GF-D8 (cell line): ENCODE measurements around the gene YIPF4.
"Not testable (repeated sequence)": the region's sequence is repeated elsewhere in the genome, so short reads cannot be mapped to it uniquely, and the experiment has no call there.

Source experiments
- DNase-seq: peaks from one replicate; lab custom pipeline; 2025; lab: John Stamatoyannopoulos, UW

The YIPF4 gene

DNA sequence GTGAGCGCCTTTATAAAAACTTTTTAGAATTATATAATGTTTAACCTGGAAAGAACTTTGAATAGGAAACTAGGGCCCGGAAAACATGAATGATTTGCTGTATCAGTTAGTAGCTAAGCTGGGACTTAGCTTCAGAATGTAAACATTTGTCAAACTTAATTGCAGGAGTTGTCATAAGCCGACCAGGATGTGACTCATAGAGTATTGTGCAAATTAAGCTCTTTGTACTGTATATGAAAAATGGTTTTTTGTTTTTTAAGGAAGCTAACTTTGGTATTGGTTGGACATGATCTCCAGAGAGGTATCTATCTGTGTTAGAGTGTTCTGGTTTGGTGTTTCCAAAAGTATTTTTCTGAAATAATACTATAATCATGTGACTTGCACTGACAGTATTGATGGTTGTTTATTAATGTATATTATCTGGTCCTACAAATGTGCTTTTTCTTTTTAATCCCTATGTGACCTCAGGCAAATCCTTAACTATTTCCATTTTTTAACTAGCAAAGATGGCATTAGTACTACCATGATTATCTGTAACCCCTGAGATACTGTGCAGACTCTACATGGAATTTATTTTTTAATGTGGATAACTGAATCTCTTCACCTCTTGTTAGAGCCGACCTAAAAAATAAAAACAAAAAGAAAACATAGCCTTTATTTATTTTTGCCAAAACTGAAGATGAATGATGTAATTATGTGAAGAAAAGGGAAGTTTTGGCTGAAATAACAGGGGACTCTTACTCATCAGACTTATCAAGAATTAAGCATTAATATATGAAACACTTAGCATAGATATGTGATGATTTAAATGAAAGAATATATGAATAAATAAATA lies 11.7 kb downstream of the YIPF4 start:
- no peak for DNase-seq

DNA sequence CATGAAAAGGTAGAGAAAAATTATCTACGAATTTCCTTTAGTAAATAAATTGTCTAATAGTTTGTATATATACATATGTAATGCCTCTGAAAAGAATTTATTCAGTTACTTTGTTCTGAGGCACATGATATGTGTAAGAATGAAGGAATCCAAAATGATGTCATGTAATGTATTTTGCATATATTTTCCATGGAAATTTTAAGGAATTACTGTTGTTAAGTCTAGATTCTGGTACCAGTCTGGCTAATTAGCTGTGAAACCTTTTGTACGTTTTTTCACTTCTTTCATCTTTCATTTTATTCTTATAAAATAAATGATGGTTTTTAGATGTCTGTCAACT lies 12.3 kb downstream of the YIPF4 start:
- no peak for DNase-seq

DNA sequence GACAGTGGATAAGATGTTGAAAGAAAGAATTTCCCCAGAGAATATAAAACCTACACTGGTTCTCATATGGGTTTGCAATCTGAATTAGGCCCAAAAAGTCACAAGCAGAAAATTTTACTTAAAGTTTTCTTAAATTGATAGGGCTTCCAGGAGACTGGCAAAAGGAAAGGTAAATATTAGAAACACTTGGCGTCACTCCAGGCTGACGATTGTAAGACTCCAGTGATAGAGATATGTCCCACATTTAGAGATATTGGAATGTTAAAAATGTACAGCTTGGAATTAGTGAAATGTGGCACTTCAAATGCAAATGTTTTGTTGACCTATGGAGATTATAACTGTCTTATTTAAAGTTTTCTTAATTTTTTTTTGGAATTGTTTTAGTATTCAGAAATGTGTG lies 14.0 kb downstream of the YIPF4 start:
- no peak for DNase-seq

DNA sequence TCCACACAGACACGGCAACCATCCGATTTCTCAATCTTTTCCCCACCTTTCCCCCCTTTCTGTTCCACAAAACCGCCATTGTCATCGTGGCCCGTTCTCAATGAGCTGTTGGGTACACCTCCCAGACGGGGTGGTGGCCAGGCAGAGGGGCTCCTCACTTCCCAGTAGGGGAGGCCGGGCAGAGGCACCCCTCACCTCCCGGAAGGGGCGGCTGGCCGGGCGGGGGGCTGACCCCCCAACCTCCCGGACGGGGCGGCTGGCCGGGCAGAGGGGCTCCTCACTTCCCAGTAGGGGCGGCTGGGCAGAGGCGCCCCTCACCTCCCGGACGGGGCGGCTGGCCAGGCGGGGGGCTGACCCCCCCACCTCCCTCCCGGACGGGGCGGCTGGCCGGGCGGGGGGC lies 15.8 kb downstream of the YIPF4 start:
- not testable (repeated sequence) for DNase-seq

DNA sequence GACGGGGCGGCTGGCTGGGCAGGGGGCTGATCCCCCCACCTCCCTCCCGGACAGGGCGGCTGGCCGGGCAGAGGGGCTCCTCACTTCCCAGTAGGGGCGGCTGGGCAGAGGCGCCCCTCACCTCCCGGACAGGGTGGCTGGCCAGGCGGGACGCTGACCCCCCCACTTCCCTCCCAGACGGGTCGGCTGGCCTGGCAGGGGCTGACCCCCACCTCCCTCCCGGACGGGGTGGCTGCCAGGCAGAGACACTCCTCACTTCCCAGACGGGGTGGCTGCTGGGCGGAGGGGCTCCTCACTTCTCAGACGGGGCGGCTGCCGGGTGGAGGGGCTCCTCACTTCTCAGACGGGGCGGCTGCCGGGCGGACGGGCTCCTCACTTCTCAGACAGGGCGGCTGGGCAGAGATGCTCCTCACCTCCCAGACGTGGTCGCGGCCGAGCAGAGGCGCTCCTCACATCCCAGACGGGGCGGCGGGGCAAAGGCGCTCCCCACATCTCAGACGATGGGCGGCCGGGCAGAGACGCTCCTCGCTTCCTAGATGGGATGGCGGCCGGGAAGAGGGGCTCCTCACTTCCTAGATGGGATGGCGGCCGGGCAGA lies 16.4 kb downstream of the YIPF4 start:
- not testable (repeated sequence) for DNase-seq

DNA sequence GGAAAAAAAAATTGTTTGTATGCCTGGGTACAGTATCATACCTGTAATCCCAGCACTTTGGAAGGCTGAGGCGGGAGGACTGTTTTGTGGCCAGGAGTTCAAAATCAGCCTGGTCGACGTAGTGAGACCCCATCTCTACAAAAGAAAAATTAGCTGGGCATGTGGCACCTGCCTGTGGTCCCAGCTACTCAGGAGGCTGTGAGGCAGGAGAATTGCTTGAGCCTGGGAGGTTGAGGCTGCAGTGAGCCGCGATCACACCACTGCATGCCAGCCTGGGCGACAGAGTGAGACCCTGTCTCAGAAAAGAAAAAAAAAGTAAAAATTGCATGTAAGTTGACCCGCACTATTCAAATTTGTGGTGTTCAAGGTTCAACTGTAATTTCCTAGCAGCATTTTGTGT lies 32.9 kb downstream of the YIPF4 start:
- DNase-seq = no peak

DNA sequence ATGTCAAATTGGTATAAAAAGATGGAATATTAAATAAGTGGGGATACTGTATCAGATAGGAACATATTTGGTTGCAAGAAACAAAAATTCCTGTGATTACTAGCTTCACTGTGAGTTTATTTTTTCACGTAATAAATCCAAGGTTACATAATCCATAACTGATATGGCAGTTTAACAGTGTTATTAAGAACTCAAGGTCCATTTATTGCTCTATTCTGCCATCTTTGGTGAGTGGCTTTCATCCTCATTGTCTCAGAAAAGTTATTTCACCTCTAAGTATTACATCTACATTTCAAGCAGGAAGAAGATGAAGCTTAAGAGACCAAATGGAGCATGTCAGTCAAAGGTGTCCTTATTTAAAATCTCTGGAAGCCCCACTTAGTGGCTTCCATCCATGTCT lies 37.2 kb downstream of the YIPF4 start:
- DNase-seq = no peak

DNA sequence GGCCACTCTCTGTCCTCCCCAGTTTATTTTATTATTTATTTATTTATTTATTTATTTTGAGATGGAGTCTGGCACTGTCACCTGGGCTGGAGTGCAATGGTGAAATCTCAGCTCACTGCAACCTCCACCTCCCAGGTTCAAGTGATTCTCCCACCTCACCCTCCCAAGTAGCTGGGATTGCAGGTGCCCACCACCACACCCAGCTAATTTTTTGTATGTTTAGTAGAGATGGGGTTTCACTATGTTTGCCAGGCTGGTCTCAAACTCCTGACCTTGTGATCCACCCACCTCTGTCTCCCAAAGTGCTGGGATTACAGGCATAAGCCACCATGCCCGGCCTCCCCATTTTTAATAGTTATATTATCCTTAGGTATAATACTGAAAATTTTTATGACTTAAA lies 51.0 kb downstream of the YIPF4 start:
- not testable (repeated sequence) for DNase-seq

DNA sequence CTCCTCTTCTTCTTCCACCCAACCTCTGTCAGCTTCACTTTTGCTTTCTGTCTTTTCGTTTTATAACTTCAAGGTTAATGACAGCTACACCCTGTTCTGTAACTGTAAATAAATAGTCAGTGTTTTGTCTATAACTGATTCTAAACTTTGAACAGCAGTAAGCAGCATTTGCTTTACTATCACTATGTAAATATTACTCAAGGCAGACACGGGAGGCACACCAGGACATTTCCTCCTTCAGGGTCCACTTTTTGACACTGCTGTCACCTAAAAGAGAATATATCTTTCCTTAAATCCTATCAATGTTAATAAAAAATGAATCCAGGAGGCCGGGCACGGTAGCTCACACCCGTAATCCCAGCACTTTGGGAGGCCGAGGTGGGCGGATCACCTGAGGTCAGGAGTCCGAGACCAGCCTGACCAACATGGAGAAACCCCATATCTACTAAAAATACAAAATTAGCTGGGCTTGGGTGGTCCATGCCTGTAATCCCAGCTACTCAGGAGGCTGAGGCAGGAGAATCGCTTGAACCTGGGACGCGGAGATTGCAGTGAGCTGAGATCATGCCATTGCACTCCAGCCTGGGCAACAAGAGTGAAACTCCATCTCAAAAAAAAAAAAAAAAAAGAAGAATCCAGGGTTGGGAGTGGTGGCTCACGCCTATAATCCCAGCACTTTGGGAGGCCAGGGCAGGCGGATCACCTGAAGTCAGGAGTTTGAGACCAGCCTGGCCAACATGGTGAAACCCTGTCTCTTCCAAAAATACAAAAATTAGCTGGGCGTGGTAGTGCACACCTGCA lies 51.7 kb downstream of the YIPF4 start:
- not testable (repeated sequence) for DNase-seq

DNA sequence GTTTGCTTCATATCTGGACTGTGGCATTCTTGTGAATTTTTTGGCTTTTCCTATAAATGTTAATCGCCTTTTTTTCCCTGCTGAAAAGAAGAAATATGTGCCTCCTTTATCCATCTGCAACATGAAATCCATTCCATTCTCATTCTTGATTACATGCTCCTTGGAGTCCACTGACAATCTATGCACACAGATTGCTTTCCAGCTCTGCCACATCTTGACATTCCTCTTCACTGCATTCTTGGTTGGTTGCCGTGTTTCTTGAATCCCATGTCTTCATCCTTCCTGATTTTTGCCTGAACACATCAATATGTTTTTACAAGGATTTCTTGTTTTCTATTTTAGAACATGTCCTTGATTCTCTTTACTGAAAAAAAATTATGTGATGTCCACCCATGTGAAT lies 52.4 kb downstream of the YIPF4 start:
- no peak for DNase-seq

DNA sequence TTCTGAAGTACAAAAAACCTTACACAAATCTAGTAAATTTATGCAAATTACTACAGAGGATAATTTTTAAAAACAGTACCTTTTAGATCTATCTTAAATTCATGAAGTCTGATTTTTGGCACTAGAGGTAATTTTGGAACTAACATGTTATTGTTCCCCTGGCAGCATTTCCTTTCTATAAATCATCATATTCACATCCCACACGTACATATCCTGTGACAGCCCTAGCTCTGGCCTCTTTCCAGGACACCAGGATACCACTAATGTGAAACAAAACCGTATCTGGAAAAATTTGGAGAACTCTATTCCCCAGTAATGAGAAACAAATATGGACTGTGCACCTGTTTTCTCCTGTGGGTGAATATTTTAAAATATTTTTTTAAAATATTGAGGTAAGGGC lies 65.1 kb downstream of the YIPF4 start:
- DNase-seq = no peak

DNA sequence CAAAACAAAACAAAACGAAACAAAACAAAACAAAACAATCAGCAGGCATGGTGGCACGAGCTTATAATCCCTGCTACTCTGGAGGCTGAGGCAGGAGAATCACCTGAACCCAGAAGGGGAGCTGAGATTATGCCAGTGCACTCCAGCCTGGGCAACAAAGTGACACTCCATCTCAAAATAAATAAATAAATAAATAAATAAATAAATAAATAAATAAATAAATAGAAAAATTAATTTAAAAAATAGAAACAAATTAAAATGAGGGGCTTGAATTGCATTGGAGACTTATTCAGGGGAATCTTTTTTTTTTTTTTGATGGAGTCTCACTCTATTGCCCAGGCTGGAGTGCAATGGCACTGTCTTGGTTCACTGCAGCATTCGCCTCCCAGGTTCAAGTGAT lies 73.1 kb downstream of the YIPF4 start:
- not testable (repeated sequence) for DNase-seq

DNA sequence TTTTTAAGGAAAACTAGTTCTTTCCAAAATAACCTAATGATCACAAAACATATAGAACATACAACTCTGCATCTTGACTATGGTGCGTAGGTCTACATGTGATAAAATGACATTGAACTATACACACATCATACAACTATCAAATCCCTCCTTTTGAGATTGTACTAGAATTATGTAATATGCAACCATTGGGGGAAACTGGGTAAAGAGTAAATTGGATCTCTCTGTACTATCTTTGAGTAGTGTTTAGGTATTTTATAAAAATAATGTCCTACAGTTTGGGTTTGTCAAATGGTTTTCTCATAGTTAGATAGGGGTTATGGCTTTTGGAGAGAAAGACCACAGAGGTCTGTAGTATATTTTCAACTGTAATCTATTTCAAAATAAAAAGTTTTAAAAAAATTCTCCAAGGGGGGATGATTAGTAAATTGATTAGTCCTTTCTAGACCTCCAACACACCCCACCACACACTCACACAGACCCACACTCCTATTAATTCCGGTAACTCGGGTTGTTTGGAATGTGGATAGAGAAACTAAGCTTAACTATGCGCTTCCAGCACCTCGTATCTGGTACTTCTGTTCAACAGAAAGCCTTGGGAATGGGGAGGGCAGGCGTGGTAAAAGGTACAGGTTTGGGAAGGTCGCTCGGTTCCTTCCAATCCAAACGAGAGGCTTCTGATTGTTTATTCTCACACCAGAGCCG lies 78.4 kb downstream of the YIPF4 start:
- no peak for DNase-seq

DNA sequence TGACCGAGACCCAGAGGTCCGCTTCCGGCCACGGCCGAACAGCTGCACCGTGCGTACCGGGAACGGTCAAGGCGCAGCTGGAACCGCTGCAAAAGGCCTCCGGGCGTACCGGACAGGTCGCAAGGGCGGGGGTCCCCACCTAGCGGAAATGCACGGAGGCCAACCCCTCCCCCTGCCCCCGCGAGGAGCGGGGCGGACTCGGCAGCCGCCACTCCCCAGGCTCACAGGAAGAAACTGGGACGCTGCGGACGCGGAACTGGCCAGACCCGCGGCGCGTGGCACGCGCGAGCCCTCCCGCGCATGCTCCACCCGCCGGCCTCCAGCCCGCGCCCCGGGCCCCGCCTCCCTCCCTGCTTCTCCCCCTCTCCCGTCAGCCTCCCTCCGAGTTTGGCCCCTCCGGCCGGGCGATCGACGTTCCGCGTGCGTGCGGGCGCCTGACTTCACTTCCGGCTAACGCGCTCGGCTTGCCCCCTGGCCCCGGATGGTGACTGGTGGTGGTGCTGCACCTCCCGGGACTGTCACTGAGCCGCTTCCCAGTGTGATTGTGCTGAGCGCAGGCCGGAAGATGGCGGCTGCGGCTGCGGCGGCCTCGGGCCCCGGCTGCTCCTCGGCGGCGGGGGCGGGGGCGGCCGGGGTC lies 79.1 kb downstream of the YIPF4 start, which contains the start of gene BIRC6:
Gene BIRC6, plus strand, starts transcription at position 343 of the 637 bp plus-strand sequence. Its CDS starts 139 bp downstream, at position 482.
- peak; percentile 89 for DNase-seq

DNA sequence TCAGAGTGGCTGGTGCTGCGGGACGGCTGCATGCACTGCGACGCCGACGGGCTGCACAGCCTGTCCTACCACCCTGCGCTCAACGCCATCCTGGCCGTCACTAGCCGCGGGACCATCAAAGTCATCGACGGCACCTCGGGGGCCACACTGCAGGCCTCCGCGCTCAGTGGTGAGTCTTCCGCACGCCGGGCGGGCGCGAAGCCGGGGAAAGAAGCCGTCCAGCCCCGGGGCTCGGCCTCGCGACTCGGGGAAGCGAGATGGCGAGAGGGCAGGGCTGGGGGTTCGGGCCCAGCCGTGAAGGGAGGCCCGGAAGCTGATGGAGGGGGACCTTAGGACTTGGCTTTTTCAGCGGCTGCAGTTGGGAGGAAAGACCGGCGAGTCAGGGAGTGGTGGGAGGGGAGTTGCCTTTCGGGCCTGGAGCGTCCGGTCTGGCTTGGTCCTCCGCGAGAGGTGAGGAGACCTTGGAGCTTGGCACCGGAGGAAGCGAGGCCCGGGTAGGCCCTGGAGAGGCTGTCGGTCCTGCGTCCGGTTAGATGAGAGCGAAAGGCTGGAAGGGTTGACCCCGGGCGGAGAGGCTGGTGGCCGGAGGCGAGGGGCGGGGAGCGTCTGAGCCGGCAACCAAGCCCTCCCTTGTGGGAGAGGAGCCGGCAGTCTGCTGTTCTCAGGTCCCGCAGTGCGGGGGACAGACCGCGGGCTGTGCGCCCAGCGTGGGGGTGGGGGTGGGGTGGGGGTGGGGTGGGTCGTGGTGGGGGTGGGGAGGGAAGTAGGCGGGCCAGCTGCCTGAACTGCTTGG lies 79.8 kb downstream of the YIPF4 start:
- no peak for DNase-seq

DNA sequence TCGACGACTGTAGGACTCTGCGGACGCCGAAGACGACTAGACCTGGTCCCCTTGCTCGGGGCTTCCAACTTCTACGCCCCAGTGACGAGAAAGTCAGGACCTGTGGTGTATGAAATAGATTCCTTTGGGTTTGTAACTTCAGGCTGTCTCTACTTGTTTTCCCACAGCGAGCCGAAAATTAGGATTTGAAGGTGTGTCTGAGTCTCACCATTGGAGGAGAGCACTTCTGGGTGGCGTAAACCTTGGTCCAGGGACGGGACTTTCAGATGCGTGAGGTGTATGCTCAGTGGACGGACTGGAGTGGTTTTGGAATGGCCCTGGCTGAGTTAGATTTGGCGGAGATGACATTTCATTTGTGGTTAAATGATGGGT lies 80.4 kb downstream of the YIPF4 start:
- no peak for DNase-seq

DNA sequence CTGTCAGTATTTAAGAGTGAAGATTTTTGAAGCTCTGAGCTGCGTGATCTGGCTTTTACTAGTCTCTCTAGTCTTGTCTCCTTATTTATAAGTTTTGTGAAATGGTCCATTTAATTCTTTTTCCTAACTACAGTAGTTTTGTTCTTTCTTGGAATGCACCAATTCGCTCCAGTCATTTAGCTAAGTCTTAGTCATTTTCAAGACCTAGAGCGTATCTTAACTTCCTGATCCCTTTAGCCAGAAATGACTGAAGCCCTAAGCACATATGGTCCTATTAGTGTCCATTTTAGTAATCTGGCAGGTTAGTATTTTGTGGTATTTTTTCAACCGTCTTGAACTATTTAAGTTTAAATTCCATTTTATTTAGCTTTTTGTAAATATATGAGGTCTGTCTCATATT lies 82.7 kb downstream of the YIPF4 start:
- no peak for DNase-seq

DNA sequence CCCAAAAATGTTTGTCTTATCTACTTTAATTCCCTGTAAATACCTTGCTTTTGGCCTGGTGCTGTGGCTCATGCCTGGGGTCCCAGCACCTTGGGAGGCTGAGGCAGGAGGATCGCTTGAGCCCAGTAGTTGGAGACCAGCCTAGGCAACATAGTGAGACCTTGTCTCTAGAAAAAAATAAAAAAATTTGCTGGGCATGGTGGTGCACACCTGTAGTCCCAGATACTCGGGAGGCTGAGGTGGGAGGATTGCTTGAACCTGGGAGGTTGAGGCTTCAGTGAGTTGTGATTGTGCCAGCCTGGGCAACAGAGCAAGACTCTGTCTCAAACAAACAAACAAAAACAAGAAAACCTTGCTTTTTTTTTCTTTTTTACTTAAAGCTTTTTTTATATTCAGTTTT lies 85.3 kb downstream of the YIPF4 start:
- DNase-seq = not testable (repeated sequence)

DNA sequence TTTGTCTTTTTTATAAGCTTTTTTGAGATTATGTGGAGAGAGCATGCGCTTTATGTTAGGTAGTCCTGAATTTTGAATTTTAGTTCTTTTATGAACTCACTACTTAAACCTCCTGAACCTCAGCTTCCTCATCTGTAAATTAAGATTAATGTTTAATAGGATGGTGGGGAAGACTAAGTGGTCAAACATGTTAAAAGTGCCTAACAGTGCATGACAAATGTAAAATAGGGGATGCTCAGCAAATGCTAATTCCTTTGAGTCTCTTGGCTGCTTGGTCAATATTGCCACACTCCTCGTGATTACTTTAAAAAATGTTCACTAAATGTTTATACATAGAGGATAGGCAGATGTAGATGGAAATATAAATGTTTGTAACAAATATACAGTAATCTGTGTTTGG lies 85.9 kb downstream of the YIPF4 start:
- DNase-seq = no peak

DNA sequence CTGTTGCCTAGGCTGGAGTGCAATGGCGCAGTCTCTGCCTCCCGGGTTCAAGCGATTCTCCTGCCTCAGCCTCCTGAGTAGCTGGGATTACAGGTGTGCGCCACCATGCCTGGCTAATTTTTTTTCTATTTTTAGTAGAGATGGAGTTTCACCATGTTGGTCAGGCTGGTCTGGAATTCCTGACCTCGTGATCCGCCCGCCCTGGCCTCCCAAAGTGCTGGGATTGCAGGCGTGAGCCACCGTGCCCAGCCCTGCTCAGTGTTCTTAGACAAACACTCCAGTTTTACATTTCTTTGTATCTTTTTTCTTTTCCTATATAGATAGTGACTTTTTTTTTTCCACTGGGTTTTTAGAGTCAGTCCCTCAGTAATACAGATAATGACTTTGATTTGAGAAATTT lies 86.6 kb downstream of the YIPF4 start:
- not testable (repeated sequence) for DNase-seq

DNA sequence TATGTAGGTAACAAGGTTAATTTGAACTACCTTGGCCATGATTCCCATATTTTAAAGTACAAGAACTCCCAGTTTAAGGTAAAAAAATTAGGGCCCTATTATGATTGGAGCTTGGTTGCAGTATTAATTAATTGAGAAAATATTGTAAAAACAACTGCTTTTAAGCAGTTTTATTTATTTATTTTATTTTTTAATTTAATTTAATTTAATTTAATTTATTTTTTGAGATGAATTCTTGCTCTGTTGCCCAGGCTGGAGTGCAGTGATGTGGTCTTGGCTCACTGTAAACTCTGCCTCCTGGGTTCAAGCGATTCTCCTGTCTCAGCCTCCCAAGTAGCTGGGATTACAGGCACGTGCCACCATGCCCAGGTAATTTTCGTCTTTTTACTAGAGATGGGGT lies 88.0 kb downstream of the YIPF4 start:
- not testable (repeated sequence) for DNase-seq
